Measurements from ENCODE around the gene TCF12.

The TCF12 gene

DNA sequence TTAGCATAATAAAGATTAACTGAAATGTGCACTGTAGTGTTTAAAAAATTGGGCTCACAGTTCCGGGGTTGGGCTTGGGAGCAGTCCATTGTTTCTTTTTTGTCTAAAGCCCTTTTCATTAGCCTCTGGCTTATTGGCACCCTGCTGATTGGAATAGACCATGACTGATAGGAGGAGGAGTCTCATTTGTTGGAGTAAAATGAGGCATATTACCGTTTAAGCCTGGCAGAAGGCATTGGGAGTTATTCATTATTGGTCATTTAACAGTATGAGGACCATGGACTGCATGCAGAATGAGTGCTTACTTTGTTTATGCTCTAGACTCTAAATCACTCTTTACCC is 318.8 kb downstream of the TCF12 start:
- TF ChIP-seq, protein P1, sequence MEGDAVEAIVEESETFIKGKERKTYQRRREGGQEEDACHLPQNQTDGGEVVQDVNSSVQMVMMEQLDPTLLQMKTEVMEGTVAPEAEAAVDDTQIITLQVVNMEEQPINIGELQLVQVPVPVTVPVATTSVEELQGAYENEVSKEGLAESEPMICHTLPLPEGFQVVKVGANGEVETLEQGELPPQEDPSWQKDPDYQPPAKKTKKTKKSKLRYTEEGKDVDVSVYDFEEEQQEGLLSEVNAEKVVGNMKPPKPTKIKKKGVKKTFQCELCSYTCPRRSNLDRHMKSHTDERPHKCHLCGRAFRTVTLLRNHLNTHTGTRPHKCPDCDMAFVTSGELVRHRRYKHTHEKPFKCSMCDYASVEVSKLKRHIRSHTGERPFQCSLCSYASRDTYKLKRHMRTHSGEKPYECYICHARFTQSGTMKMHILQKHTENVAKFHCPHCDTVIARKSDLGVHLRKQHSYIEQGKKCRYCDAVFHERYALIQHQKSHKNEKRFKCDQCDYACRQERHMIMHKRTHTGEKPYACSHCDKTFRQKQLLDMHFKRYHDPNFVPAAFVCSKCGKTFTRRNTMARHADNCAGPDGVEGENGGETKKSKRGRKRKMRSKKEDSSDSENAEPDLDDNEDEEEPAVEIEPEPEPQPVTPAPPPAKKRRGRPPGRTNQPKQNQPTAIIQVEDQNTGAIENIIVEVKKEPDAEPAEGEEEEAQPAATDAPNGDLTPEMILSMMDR (IDR thresholded peaks at IDR 0.05; ENCODE audit: low read depth, low read length, missing control alignments), result no peak
- DNase-seq (ENCODE audit: extremely low read depth, low read depth), result no peak
- H3K4me3 ChIP-seq (replicated peaks; ENCODE audit: low read depth, low read length), result no peak overlapping the region

DNA sequence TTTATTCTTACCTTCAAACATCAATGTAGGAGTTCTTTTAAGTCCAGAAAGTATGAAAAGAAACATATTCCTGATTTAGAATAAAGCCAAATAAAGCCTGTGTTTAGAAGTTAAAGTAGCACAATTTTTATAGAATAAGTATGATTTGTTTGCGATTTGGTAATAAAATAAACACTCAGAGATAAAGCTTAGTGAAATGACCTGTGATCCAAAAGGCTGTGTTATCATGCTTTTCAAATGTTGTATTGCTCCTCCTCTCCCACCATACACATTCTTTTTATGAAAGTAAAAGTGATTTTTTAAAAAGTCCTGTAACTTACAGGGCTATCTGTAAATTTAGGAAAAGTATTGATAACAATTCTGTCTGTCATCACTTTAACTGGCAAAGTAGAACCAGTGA is 319.2 kb downstream of the TCF12 start:
- TF ChIP-seq, protein P1 (IDR thresholded peaks at IDR 0.05; ENCODE audit: low read depth, low read length, missing control alignments), result no peak
- H3K4me3 ChIP-seq (replicated peaks; ENCODE audit: low read depth, low read length), result no peak overlapping the region
- no peak for DNase-seq (ENCODE audit: extremely low read depth, low read depth)

DNA sequence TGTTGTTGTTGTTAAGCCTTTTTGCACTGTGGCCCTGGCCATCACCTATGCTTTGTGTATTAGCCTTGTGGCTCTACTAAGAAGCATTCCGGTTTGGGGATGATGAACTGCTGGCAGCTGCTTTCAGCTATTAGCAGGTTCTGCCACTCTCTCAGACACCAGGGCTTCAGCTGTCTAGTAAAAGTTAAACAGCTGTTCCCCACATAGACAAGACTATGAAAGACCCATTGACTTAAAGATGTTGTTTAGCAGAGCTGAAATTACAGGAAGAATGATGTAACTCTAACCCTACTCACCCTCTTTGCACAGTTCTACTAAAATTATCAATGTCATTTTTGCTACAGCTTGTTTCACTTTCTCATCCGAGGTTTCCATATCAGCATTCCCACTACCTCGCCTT is 326.7 kb downstream of the TCF12 start:
- no peak for DNase-seq (ENCODE audit: extremely low read depth, low read depth)
- TF ChIP-seq, protein P1 (IDR thresholded peaks at IDR 0.05; ENCODE audit: low read depth, low read length, missing control alignments), result no peak
- no peak overlapping the region for H3K4me3 ChIP-seq (replicated peaks; ENCODE audit: low read depth, low read length)

DNA sequence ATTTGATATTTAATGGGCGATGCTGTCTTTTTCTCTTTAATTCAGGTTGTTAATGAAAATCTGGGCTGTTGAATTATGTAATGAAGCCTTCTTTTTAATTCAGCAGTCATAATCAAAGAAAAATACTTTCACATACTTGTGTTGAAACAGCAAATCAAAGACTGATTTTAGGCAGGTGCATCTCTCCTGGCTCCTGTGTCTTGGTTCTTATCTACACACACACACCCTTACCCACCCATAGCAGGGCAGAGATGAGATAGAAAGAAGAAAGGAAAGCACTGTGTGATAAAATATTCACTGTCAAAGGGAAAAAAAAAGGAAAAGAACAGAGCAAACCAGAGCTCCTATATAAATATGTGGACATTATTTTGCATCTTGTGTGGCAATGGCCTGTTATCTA is 327.3 kb downstream of the TCF12 start:
- H3K4me3 ChIP-seq (replicated peaks; ENCODE audit: low read depth, low read length), result no peak overlapping the region
- TF ChIP-seq, protein P1 (IDR thresholded peaks at IDR 0.05; ENCODE audit: low read depth, low read length, missing control alignments), result no peak
- DNase-seq (ENCODE audit: extremely low read depth, low read depth), result no peak

DNA sequence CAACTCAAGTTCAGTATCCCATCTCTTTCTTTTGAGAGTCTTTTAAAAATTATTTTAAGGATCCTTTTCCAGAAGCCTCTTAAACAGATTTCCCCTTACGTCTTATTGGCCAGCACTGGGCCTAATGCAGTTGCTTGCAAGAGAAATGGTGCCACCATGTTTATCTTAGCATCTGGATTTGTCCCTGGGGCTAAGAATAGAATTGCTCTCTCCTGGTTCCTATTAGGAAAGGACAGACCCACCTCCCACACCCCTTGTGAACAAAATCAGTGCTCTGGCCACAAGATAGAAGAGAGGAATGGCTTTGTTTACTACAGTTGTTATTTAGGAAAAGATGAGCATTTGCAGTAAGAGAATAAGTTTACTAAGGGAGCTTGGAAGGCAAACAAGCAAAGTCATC is 329.6 kb downstream of the TCF12 start:
- no peak for DNase-seq (ENCODE audit: extremely low read depth, low read depth)
- TF ChIP-seq, protein P1 (IDR thresholded peaks at IDR 0.05; ENCODE audit: low read depth, low read length, missing control alignments), result no peak
- no peak overlapping the region for H3K4me3 ChIP-seq (replicated peaks; ENCODE audit: low read depth, low read length)

DNA sequence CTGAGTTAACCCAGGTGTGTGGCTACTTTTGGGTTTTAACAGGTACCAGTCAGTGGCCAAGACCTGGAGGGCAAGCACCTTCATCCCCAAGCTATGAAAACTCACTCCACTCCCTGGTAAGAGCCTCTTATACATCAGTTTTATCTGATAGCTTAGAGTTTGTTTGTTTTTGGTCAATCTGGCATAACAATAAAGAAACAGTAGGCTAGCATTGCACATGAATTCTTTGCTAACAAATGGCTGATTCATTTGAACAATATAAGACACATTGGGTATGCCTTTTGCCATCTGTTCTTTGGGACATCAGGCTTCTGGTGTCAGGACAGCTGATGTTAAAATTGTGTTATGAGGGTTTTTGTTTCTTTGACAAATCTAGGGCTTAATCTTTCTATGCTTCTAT is 332.9 kb downstream of the TCF12 start:
- H3K4me3 ChIP-seq (replicated peaks; ENCODE audit: low read depth, low read length), result no peak overlapping the region
- TF ChIP-seq, protein P1 (IDR thresholded peaks at IDR 0.05; ENCODE audit: low read depth, low read length, missing control alignments), result no peak
- DNase-seq (ENCODE audit: extremely low read depth, low read depth), result no peak

DNA sequence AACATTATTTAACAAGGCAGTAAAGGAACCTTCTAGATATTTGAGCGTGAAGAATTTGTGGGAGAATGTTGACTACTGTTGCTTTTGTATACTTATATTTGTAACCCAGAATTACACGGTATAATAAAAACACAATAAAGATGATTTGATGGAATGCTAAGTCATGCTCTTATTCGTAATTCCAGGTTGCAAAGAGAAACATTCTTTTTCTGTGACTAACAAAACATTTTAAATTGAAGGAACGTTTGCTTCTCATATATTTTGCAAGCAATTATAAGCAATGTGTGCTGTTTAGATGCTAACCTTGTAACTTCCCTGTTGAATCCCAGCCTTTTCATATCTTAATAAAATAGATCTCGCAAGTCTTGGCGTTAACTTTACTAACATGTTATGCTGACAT is 333.5 kb downstream of the TCF12 start:
- TF ChIP-seq, protein P1 (IDR thresholded peaks at IDR 0.05; ENCODE audit: low read depth, low read length, missing control alignments), result no peak
- no peak overlapping the region for H3K4me3 ChIP-seq (replicated peaks; ENCODE audit: low read depth, low read length)
- DNase-seq (ENCODE audit: extremely low read depth, low read depth), result no peak

Measured in HFF-Myc (cell line).